GM19193 (cell line): ENCODE data around the gene RAB37.

Experiments
- POLR2A ChIP-seq: IDR thresholded peaks from 4 replicates; pipeline ENCODE4 v1.6.1; 2011; ENCODE audit not compliant: insufficient read depth, insufficient read length; ENCODE audit errors: extremely low read depth

Gene RAB37, protein sequence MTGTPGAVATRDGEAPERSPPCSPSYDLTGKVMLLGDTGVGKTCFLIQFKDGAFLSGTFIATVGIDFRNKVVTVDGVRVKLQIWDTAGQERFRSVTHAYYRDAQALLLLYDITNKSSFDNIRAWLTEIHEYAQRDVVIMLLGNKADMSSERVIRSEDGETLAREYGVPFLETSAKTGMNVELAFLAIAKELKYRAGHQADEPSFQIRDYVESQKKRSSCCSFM

DNA sequence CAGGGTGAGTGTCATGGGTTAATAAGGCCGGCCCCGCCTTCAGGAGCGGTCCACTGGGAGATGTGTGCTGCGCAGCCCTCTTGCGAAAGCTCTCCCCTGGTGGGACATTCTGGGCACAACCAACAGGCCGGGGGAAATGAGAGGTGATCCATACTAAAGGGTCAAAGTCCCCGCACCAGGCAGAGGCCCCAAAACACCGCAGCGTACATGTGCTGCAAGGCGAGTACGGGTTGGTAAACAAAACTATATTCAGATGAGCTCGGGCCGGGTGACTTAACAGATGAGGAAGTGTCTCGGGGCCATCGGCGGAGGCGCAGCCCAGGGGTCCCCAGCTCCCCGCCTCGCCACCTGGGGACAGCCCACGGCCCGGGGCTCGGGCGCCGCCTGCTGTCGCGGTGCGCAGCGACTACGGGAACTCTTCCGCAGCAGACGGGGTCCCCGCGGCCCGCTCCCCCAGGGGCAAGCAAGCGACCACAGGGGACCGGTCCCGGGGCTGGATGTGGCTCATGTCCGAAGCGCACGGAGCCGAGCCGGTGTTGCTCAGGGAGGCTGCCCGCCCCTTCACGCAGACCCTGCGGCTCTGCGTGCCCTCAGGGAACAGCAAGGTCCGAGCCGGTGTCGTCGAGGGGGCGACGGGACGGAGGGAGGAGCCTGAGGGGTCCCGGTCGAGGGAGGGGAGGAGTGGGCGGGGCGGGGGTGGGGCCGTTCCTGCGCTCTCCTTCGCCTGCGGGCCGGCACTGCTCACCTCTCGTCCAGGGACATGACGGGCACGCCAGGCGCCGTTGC is at the start of gene RAB37:
TSS of gene RAB37 (plus strand) at position 744 of the 786 bp plus-strand sequence. CDS start at position 761, 17 bp downstream.
- TF ChIP-seq POLR2A = no peak

DNA sequence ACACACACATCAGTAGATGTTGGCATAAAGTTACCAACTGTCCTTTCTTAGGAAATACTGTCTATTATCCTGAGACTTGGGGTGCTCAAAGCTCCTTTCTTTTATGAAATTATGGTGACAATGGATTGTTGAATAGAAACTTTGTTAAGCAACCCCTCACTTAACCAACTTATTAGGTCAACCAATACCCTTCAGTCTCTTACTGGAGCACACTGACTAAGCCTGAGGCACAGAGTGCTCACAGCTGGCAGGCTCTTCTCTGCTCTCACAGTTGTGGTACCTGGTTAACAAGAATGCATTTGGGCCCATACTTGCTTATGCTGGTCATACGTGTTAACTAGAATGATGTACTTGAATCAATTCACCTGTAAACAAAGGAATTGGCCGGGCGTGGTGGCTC is 49.2 kb upstream of the RAB37 start:
- TF ChIP-seq POLR2A = no peak

DNA sequence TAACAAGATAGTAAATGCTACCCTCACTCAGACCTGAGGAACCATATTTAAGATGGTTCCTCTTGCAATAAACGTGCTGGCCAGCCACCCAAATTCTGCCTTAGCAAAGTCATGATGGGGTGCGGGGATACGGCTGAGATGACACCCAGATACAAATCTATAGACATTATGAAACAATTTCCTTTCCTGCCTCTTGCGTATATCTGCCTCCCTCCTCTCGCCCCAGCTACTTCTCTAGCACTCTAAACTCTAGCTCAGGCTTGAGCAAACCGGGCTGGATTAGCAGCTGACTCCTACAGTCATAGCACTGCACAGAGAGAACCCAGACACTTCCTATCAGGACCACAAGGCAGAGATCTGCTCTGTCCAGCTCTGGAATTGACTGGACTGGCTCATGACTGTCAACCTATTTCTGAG is 46.6 kb upstream of the RAB37 start:
- no peak for TF ChIP-seq POLR2A

DNA sequence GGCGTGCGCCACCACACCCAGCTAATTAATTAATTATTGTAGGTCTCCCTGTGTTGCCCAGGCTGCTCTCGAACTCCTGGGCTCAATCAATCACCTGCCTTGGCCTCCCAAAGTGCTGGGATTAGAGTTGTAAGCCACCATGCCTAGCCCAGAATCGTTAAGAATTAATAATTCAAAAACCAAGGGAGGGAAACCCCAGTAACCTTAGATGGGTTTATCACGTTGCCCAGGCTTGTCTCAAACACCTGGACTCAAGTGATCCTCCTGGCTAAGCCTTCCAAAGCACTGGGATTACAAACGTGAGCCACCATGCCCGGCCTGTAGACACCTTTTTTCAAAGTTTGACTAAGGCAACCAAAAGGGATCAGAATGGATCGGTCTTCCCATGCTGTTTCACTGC is 45.9 kb upstream of the RAB37 start:
- no peak for TF ChIP-seq POLR2A

DNA sequence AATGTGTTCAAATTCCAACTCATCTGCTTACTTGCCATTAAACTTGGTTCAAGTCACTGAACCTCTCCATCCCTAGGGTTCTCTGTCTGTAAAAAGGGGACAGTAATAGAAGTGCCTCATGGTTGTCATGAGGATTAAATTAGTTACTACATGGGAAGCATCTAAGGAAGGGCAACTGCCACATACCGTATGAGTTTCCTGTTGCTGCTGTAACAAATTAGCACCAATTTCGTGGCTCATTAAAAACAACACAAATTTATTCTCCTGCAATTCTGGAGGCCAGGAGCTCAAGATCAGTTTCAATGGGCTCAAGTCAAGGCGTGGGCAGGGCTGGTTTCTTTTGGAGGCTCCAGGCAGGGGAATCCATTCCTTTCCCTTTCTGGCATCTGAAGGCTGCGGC is 43.0 kb upstream of the RAB37 start:
- no peak for TF ChIP-seq POLR2A

DNA sequence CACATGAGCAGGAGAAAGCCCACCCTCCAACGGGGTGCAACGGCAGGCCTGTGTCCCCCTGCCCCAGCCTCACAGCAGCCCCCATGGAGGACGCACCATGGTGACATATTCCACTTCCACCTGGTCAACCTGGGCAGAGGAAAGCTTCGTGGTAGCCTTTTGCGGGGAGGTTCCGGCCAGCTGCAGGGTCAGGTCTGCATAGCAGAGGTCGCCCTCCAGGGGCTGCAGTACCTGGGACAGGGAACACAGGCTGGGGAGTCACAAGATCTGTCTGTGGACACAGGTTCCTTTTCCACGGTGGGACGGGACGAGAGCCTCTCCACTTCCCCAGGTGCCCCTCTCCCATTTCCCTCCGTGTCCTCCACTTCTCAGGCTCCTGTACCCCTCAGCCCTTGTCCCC is 41.4 kb upstream of the RAB37 start:
- TF ChIP-seq POLR2A = no peak

DNA sequence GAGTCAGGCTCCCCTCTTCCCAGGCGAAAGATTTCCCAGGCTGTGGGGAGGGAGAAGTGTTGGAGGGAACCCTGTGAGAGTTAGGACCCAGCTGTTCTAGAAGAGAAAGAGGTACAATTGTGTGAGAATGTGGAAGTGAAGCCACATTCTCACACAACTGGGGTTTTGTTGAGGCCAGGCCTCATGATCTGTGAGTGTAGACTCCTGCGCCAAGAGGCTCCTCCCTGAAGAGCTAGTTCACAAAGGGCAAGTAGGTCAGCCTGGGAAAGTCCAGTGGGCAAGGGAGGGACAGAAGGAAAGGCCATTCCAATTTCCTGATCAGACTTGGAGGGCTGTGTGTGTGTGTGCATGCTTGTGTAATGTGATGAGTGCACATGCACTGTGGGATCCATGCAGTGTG is 39.5 kb upstream of the RAB37 start:
- no peak for TF ChIP-seq POLR2A

DNA sequence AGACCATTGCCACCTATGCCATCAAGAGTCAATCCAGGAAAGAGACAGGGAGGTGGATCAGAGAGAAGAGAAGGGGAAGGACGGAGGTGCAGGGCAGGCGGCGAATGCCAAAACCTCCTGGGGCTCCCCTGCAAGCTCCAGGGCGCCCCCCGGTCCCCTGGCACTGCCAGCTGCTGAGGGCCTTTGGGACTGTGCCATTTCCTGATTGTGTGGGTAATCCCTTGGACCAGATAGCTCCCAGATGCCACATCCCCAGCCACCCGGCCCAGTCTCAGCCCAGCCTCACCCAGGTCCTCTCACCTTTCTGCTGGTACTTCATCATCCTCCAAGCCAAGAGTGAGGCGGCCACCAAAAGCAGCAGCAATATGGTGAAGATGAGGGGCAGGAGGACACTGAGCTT is 39.0 kb upstream of the RAB37 start:
- TF ChIP-seq POLR2A = no peak

DNA sequence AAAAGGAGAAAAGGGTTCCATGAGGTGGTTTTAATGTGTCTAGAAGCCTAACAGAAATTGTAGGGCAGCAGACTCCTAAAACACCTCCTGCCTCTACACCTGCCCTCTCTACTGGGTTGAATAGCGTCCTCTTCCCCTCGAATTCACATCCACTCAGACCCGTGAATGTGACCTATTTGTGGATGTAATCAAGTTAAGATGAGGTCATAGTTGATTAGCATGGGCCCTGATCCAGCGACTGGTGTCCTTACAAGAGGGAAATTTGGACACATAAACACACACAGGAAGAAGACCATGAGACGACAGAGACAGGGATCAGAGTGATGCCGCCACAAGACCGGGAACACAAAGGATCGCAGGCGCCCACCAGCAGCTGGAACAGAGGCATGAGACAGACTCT is 37.8 kb upstream of the RAB37 start:
- TF ChIP-seq POLR2A = no peak

DNA sequence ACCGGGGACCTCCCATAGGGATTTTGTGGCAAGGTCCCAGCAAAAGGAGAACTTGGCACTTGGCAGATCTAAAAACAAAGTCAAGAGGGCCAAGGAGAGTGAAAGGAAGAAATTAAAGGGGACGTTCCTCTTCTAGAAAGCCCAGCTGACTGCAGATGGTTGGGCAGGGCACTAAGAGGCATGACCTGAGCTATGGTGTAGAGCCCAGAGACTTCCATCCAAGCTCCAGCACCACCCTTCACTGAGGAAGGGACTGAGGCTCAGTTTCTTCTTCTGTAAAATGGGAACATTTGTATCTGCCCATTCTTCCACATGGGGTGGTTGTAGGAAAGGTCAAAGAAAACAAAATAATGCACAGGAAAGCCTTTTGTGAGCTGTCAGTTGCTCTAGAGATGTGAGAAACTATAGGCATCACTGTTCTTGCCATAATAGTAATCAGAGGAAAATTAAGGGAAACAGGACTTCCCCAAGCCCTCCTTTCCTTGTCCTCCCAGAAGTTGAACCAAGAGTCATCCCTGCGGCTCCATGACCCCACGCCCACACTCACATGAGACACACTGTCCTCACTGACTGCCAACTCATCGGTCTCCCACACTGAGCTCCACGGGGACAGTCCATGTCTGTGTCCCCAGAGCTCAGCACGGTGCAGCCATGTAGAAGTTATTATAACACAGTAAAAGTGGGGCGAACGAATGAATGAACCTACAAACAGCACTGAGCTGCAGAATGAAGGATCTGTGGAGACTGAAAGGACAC is 34.8 kb upstream of the RAB37 start:
- no peak for TF ChIP-seq POLR2A

DNA sequence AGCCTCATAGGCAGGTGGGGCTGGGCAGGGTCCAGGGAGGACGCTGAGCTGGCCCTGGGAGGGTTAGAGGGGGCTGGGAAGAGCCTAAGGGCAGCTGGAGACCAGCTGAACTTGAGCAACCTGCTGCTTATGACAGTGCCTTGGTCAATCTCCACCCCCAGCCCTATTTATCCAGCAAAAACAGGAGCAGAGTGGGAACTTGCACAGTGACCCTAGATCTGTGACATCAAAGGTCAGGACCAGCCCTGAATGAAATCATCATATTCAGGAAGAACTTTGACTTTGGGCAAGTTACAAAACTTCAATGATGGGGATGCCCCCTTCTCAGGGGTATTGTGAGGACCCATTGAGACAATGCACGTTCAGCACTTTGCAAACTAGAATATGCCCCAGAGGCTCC is 33.7 kb upstream of the RAB37 start:
- TF ChIP-seq POLR2A = no peak

DNA sequence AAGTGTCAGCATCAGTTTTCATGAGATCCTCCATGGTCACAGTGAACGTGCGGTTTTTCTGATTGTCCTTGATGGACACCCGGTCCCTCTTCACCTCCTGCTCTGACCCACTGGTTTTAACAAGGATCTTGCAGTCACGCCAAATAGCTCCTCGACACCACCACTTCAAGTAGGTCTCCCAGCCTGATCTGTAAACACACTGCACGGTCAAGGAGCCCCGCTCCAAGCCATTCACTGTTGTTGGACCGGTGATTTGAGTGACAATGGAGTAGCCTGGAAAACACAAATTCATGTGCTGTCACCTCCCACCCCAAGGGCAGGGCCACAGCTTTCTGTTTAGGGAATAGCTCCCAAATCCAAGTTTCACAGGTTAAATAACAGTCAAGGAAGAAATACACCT is 32.5 kb upstream of the RAB37 start:
- no peak for TF ChIP-seq POLR2A

DNA sequence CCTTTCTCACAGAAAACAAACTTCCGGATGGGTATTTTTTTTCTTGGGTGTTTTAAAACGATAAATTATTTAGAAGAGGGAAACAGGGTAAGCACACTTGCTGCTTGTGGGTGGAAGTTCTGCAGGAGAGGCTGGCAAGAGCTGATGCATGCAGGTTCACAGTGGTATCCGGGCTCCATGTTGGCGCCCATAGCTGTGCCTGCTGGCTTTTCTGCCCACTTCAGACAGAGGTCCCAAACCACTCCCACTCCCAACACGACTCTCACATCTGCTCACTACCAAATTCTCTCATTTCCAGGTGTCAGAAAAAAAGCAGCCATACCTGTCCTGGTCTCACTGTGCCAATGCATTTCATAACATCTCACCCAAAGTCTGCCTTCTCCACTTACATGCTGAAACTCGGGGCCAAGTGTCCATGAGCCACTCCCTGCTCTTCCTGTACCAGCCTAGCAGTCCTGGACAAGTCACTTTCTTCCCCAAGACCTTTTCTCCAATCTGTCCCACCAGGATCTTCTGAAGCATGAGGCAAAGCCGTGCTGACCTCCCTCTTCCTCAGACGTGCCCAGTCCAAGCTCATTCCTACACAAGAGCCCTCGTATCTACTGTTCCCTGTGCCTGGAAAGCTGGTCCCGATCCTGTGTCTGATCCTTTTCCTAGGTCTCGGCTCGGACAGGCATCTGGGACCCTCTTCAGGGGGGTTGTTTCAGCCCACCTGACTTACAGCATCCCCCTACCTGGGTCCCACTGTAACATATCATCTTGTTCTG is 25.8 kb upstream of the RAB37 start:
- TF ChIP-seq POLR2A = no peak

DNA sequence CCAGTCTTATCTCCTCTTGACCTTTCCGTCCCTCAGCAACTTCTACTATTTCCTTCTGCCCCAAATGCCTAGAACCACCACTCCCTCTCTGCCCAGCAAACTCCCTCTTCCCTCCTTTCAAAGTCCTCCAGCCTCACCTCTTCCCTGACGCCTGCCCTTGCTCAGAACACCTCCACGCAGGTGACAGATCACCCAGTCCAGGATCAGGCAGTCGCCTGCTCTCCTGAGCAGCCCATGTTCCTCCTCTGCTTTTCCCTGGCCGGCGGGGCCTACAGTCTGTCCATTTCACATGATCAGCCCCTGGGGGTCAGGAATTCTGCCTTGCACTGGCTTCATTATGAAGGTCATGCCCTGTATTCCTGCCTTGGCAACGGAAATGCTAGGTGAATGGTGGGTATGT is 24.8 kb upstream of the RAB37 start:
- no peak for TF ChIP-seq POLR2A

DNA sequence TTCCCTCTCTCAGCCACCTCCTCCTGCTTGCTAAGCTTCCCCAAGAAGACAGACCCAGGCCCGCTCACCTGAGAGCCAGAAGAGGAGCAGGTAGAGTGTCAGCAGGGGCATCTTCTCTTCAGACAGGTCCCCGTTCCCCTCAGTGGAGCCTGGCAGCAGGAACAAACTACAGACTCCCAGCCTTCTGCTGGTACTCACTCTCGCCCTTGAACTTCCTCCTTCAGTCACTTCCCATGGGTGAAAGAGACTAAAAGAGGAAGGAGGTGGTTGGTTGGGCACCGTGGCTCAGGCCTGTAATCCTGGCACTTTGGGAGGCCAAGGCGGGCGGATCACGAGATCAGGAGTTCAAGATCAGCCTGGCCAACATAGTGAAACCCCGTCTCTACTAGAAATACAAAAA is 24.3 kb upstream of the RAB37 start, which contains the start of gene CD300LF:
TSS of gene CD300LF (minus strand) at position 168 of the 400 bp plus-strand sequence. CDS start at position 111, 57 bp downstream.
- no peak for TF ChIP-seq POLR2A

DNA sequence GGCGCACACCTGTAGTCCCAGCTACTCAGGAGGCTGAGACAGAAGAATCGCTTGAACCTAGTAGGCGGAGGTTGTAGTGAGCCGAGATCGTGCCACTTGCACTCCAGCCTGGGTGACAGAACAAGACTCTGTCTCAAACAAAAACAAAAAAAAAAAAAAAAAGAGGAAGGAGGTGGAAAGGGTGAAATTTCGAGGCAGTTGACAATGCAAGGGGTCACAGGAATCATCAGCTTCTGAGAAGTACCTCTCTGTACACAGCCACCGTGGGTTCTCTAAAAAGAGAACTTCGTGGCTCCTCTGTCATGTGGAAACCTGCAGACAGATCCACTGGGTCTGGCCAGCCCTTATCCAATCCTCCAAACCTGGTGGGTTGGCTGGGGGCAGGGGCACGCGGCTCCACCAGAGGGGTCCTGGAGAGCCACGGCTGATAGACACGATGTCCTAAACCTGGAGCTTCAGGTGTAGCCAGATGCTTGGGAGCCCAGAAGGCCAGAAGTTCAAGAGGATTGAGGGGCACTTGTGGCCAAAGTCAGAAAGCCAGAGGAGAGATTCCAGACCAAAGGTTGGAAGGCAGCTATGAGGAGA is 23.8 kb upstream of the RAB37 start:
- TF ChIP-seq POLR2A = no peak
